SHP77 (cell line): Measurements from ENCODE around the gene CENPM.

Source experiments
- DNase-seq, 2 experiments: peaks; one replicate each; lab custom pipeline; 2025; lab: John Stamatoyannopoulos, UW

Gene CENPM, protein sequence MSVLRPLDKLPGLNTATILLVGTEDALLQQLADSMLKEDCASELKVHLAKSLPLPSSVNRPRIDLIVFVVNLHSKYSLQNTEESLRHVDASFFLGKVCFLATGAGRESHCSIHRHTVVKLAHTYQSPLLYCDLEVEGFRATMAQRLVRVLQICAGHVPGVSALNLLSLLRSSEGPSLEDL

GRCh38 chr22:41946629-41947423, at the start of gene CENPM:
Gene CENPM, minus strand, starts transcription at chr22:41947152. Its CDS starts 76 bp downstream, at chr22:41947076.
- DNase-seq, result peak; percentile 97

- no peak for DNase-seq
These were observed 48.3 kb upstream of the CENPM start for GRCh38 chr22:41995211-41995610.

- no peak for DNase-seq
These were observed 45.5 kb upstream of the CENPM start for GRCh38 chr22:41992496-41992895.

DNA sequence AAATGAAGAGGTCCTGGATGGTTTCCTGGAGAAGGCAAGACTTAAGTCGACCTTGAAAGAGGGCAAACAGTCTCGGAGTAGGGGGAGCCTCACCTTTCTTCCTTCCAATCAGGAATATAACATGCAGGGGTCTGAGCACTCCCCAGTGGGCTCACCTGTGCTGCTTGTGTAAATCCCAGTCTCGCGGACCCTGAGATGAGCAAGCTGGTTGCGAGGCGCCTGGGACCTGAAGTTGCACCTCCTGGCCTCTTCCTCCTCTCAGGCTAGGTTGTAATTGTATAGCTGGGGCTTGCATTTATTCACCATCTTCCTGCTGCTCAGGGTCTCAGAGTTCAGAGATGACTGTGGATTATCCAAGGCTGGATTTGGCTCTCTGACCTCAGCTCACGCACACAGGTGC, 44.2 kb upstream of the CENPM start:
- no peak for DNase-seq

DNA sequence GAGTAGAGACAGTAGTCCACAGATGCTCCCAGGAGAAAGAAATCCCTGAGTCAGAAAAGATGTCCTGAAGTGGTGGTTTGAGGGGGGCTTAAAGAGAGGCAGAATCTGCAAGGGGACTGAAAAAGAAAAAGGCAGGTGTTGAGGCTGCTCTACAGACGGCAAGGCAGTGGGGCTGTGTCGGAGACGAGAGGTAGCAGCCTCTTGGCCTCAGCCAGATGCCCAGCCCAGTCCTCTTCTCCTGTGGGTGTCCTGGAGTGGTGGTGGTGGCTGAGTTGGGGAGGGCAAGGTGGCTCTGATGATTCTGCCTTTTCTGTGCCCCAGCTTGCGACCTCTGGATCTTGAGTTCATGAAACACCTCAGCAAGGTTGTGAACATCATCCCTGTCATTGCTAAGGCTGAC, 42.3 kb upstream of the CENPM start:
- DNase-seq, result no peak

DNA sequence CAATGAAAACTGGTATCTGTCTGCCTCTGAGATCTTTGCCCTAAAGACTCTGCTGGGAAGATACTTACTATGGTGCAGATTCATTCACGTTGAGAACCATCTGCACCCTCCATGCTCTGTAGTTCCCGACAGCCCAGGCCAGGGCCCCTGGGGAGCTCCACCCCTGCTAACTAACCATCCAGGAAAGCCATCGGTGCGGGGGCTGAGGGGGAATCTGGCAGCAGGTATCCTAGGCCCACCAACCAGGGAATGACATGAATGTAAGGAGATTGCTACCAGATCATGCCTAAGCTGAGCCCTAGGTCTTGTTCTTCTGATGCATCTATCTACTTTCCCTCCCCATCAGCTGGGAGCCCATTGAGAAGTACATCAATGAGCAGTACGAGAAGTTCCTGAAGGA, 40.3 kb upstream of the CENPM start:
- no peak for DNase-seq

GRCh38 chr22:41983513-41984405, 36.8 kb upstream of the CENPM start:
- DNase-seq, result no peak

DNA sequence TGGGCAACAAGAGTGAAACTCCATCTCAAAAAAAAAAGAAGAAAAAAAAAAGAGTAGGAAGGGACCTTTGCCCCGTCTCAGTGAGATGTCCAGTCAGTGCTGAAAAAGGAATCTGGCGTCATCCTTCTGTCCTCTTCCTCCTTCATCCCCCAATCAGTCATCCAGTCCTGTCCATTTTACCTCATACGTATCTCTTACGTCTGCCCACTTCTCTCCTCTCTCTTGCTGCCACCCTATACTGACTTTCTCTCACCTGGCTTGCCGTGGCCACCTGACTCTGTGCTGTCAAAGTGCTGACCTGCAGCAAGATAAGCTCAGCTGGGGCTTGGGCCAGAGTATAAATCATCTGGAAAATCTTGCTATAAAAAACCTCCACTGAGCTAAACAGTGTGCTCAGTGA, 35.9 kb upstream of the CENPM start:
- no peak for DNase-seq

- DNase-seq, result no peak
These were observed 32.7 kb upstream of the CENPM start for GRCh38 chr22:41979423-41980250.

DNA sequence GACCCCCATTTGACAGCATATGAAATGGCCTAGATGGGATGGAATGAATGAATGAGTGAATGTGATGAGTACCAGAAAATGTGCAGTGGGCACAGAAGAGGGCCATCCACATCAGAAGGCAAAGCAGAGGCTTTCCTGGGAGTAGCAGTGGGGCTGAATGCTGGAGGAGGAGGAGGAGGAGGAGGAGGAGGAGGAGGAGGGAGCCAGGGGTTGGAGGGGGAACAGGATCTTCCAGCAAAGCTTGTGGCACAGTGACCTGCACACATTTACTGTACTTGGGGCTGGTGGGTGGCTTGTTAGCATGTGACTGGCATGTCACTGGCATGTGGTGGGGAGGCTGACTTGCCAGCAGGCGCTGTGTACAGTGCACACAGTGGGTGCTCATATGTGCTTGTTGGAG, 31.8 kb upstream of the CENPM start:
- no peak for DNase-seq

DNA sequence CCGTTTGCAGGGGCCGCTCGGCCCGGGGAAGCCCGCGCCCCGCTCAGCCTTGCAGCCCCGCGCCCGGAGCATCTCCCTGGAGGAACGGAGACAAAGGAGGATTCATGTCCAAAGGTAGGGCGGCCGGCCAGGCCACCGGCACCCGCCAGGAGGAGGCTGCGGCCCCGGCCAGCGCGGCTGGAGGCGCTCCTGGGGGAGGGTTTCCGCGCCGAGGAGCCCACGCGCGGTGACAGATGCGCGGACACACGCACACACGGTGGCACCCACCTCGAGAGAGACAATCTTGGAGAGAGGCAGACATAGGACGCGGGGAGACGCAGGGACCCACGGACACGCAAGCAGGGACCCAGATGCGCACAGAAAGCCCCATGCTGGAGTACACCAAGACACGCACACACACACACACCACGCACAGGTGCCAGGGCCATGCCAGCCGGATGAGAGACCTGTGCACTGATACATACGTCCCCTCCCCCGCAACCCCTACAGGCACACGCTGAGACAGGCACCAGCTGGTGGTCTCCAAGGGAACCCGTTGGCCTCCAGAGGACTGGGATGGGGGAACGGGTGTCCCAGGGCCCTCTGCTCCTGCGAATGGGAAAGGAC, 30.1 kb upstream of the CENPM start:
- peak in 1 of 2 experiments; percentile 60 for DNase-seq

- peak; percentile 13 for DNase-seq
These were observed 29.3 kb upstream of the CENPM start for GRCh38 chr22:41976070-41976901.

DNA sequence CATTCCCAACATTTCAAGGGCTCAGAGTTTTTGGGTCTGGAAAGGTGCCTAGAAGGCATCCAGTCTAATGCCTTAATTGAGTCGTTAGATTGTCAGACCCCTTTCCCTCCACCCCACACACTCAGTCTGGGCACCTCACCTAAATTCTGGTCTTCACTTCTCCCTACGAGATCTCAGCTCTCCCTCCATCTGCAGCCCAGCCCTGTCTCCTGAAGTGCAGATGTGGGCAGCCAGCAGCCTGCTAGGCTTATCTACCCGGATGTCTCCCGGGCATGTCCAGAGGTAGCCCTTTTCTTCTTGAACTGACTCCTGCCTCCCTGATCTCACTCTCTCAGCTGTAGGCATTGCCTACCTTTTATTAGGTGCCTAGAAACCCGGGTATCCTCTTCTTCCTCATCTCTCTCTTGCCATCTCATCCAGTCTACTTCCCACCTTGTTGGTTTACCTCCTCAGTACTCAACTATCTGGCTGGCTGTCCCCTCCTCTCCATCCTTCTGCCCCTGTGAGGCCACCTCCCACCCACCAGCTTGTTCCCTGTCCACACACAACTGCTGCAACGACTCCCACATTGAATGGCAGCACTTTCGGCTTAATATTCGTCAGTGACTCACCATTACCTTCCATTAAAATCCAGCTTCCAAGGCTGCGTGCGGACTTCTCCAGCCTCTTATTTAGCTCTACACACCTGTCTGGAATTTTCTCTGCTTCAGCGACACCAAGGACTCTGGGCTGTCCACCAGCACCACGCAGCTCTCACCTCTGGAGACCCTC, 28.5 kb upstream of the CENPM start:
- no peak for DNase-seq

- no peak for DNase-seq
These were observed 27.8 kb upstream of the CENPM start for GRCh38 chr22:41974691-41975290.

DNA sequence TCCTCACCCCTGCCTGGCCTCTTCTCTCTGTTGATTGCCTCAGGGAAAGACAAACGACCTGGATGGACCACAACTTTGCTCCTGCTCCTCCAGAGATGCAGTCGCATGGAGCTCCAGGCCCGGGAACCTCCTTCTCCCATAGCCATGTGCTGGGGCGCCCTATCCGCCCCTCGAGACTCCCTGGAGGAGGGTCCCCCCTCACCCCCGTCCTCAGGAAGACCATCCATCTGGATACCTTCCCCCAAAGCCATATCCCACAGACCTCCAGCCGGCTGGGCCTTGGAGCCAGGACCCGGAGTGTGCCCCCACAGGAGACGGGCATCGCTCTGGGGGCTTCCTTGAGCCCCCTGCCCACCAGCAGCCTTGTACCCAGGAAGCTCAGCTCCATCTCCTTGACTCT, 24.5 kb upstream of the CENPM start:
- DNase-seq, result no peak

DNA sequence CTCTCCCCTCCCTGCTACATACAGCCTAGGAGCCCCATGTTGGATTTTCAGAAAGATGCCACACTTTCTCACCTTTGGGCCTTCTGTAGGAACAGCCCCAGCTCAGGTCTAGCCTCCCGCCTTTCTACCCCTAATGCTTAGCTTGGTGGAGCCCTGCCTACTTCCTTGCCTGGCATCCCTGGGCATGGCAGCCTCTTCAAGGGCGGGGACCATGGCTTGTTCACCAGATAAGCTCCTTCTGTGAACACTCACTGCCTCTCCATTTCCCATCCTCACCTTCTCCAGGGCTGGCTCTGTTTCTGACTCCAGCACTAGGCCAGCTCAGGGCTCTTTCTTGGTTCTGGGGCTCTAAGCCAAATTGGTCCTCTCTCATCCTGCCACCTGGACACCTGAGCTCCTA, 23.6 kb upstream of the CENPM start:
- DNase-seq, result no peak

DNA sequence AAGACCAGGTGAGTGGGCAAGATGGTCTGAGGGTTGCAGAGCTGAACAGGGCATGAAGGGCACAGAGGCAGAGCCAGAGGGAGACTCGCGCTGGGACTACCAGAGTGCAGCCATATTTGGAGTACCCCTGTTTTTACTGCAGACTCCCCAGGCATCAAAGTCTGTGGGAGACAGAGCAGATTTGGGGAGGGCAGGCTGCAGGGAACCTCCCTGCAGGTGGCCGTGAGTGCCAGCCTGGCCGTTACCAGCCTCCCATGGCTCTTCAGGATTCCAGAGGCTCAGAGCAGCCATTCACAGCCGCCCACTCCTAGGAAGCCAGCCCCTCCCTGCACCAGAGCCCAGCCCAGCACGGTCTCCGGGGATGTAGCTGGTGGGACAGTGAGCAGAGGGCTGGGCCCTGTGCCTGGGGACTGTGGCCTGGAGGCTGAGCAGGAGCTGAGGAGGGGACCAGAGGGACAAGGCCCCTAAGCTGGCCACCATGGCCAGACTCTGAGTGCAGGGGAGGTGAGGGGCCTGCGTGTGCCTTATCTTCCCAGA, 22.2 kb upstream of the CENPM start, which contains the start of gene SEPTIN3:
TSS of gene SEPTIN3 (plus strand) at position 334 of the 537 bp plus-strand sequence. CDS start 2,050 bp downstream, outside the sequence.
- peak in 1 of 2 experiments; percentile 32 for DNase-seq

DNA sequence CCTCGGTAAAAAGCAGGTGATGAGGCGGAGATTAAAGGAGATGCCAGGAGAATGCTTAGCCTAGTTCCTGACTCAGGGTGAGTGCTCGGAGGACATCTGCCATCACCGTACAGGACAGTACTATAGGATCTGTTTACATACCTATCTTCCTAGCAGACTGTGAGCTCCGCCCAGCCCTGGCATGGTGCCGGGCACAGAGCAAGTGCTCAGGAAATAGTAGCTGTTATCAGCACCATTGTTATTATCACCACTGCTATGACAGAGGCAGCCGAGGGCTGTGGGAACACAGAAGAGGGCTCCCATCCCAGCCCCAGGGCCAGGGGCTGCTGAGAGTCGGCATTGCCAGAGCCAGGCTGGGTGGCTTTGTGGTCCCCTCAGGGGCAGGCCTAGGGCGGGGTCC, 21.6 kb upstream of the CENPM start:
- peak; percentile 64 to 73 for DNase-seq
